HepG2 (cell line): ENCODE data around the gene PLA2G2E. TPM values are rescaled to one million over a fixed set of nuclear protein-coding genes. Genes with fewer than 3 reads are reported as not detected.

Source experiments
- ATAC-seq: fragments of 200-7000 bp; cut with Tn5 transposase; 3 replicates; pipeline ENCODE4 v1.9.1; 2020; ENCODE audit warnings: mild to moderate bottlenecking, moderate library complexity
- BruUV-seq: library from RNA; stranded (reverse); fragments of 400-500 nt; replicated peaks from 2 replicates; lab custom pipeline; 2021; lab: Mats Ljungman, UMichigan
- CTCF ChIA-PET: fragments of 300-600 bp; formaldehyde crosslinking; extraction: SDS; loops from one replicate; lab custom pipeline; 2021; ENCODE audit warnings: low total read pairs, inconsistent platforms, low intra/inter-chr PET ratio; lab: Yijun Ruan, JAX
- POLR2A ChIA-PET: fragments of 350-600 bp; sonication (Branson Sonifier 250); formaldehyde crosslinking; loops from one replicate; lab custom pipeline; 2020; ENCODE audit warnings: antibody characterized with exemption, inconsistent platforms; lab: Yijun Ruan, JAX
- DNase-seq: peaks from one replicate; pipeline ENCODE4 v3.0.0-alpha.2; 2015; ENCODE audit warnings: low spot score
- FAIRE-seq: peaks from 3 replicates; lab custom pipeline; 2011; peaks lifted over from hg19 to GRCh38; lab: Jason Lieb, UNC
- H2AFZ ChIP-seq: one replicate; pipeline ENCODE4 v1.6.1; 2011; ENCODE audit warnings: low read length, inconsistent platforms
- H3K27ac ChIP-seq: fragments of 300-600 bp; 3 replicates; pipeline ENCODE4 v1.8.0; 2011; ENCODE audit warnings: mixed run types, mild to moderate bottlenecking, mixed read lengths, low read length, inconsistent platforms; ENCODE audit not compliant: insufficient read depth; ENCODE audit errors: extremely low read length
- H3K27me3 ChIP-seq, 2 experiments: fragments of 200-600 bp in 1 of 2; 2 replicates in 1 of 2; 3 replicates in 1 of 2; pipeline versions ENCODE4 v1.6.0 to v1.8.0; 2011; ENCODE audit warnings: low read length in 2 of 2, mild to moderate bottlenecking in 2 of 2, moderate library complexity in 2 of 2, inconsistent platforms in 1 of 2; ENCODE audit not compliant: insufficient read depth in 2 of 2, control insufficient read depth in 1 of 2
- H3K36me3 ChIP-seq, 2 experiments: fragments of 200-600 bp in 1 of 2; replicated peaks in 1 of 2; 2 replicates in 1 of 2; 3 replicates in 1 of 2; pipeline versions ENCODE4 v1.5.1 to v1.8.0; 2011; ENCODE audit warnings: low read length in 2 of 2, inconsistent platforms in 1 of 2; ENCODE audit not compliant: insufficient read depth in 2 of 2, control insufficient read depth in 1 of 2
- H3K4me1 ChIP-seq: 2 replicates; pipeline ENCODE4 v1.5.1; 2012; ENCODE audit warnings: low read length, inconsistent platforms; ENCODE audit not compliant: insufficient read depth
- H3K4me2 ChIP-seq: 2 replicates; pipeline ENCODE4 v1.6.0; 2011; ENCODE audit warnings: low read depth, low read length, inconsistent platforms
- H3K4me3 ChIP-seq, 3 experiments: fragments of 200-600 bp in 1 of 3; sonication (generic), shearing (Covaris generic) in 1 of 3; replicated peaks in 1 of 3; 2 replicates each; pipeline ENCODE4 v1.5.1; 2011 to 2016; ENCODE audit warnings: low read length in 3 of 3, inconsistent platforms in 2 of 3, low read depth in 2 of 3, mild to moderate bottlenecking in 2 of 3, control low read depth in 1 of 3, mixed read lengths in 1 of 3; ENCODE audit not compliant: insufficient read depth in 1 of 3
- H3K79me2 ChIP-seq: one replicate; pipeline ENCODE4 v1.6.1; 2011; ENCODE audit warnings: low read length, inconsistent platforms; ENCODE audit not compliant: insufficient read depth
- H3K9ac ChIP-seq: 2 replicates; pipeline ENCODE4 v1.6.0; 2011; ENCODE audit warnings: mild to moderate bottlenecking, low read depth, low read length, inconsistent platforms; ENCODE audit not compliant: insufficient read depth
- H3K9me3 ChIP-seq: 2 replicates; pipeline ENCODE4 v1.5.1; 2012; ENCODE audit warnings: mild to moderate bottlenecking, low read length
- H4K20me1 ChIP-seq: 2 replicates; pipeline ENCODE4 v1.6.0; 2011; ENCODE audit warnings: inconsistent platforms, mild to moderate bottlenecking, low read length, moderate library complexity; ENCODE audit not compliant: insufficient read depth
- ARNT2 ChIP-seq: sonication (generic); formaldehyde crosslinking; IDR thresholded peaks from 2 replicates; pipeline ENCODE4 v1.8.0; 2022; ENCODE audit warnings: mild to moderate bottlenecking, low read depth, missing genetic modification reagents, moderate library complexity
- CBX1 ChIP-seq: IDR thresholded peaks from one replicate; pipeline ENCODE4 v1.6.1; 2016; ENCODE audit warnings: antibody characterized with exemption, low read depth
- CHD4 ChIP-seq: fragments of 200-600 bp; sonication (generic); IDR thresholded peaks from 2 replicates; pipeline ENCODE4 v1.7.0; 2017; ENCODE audit warnings: mild to moderate bottlenecking, low read length, borderline replicate concordance
- HES4 ChIP-seq: sonication (generic); formaldehyde crosslinking; IDR thresholded peaks from 2 replicates; pipeline ENCODE4 v1.9.0; 2021; ENCODE audit warnings: mild to moderate bottlenecking, missing genetic modification reagents, borderline replicate concordance
- PPARG ChIP-seq: conservative IDR thresholded peaks from 2 replicates; pipeline ENCODE4 v1.6.1; 2016; ENCODE audit warnings: missing biosample characterization, missing genetic modification reagents
- TCF7L2 ChIP-seq: IDR thresholded peaks from 2 replicates; pipeline ENCODE4 v1.6.1; 2011; ENCODE audit warnings: mild to moderate bottlenecking, low read depth, low read length, moderate library complexity
- ZNF598 ChIP-seq: sonication (generic); formaldehyde crosslinking; IDR thresholded peaks from 2 replicates; pipeline ENCODE4 v1.5.1; 2020; ENCODE audit warnings: mild to moderate bottlenecking, missing genetic modification reagents, borderline replicate concordance
- ZNF773 ChIP-seq: sonication (generic); formaldehyde crosslinking; IDR thresholded peaks from 2 replicates; pipeline ENCODE4 v1.4.0; 2020; ENCODE audit warnings: missing genetic modification reagents, borderline replicate concordance
- ZNF788 ChIP-seq: sonication (generic); formaldehyde crosslinking; IDR thresholded peaks from 2 replicates; pipeline ENCODE4 v1.5.0; 2020; ENCODE audit warnings: mild to moderate bottlenecking, missing genetic modification reagents, borderline replicate concordance
- ZSCAN12 ChIP-seq: sonication (generic); formaldehyde crosslinking; IDR thresholded peaks from 2 replicates; pipeline ENCODE4 v1.9.0; 2021; ENCODE audit warnings: mild to moderate bottlenecking, missing genetic modification reagents
- WGBS: methylation state at CpG from one replicate; pipeline ENCODE4 v1.1.6; 2017; ENCODE audit warnings: low lambda C conversion rate; 5-methylcytosine and 5-hydroxymethylcytosine counted together
- in situ Hi-C: cut with HindIII; loops from 2 replicates; pipeline ENCODE4 v1.10.0; 2017; ENCODE audit warnings: low pct_unique_long_range_greater_than_20kb; ENCODE audit not compliant: extremely low pct_ligation_motif_present
- intact Hi-C: fragments of 100-400 bp; cut with micrococcal nuclease; formaldehyde crosslinking; loops from one replicate; pipeline ENCODE4 v1.10.0; 2022; ENCODE audit not compliant: unreplicated experiment
- polyA plus RNA-seq, 8 experiments: library from polyadenylated mRNA; depleted of rRNA in 3 of 8; stranded (reverse) in 7 of 8; unstranded in 1 of 8; fragments of >200 nt; fragmentation: Illumina TruSeq in 4 of 8; extraction: Trizol in 4 of 8; gene quantifications; 2 replicates each; pipeline versions ENCODE4 v1.2.1 to v1.2.3, GENCODE V29; 2011 to 2016; ENCODE audit warnings: low read depth in 4 of 8, missing spikeins in 1 of 8, mixed read lengths in 1 of 8; ENCODE audit not compliant: insufficient read depth in 1 of 8
- total RNA-seq, 5 experiments: library from RNA; depleted of rRNA; stranded (reverse); fragments of >200 nt; fragmentation: Illumina TruSeq; extraction: Trizol; gene quantifications; 2 replicates each; pipeline ENCODE4 v1.2.3, GENCODE V29; 2016; ENCODE audit warnings: low read depth in 1 of 5
- TF ChIP-seq, protein P1 (sequence below): sonication (generic); formaldehyde crosslinking; IDR thresholded peaks from 2 replicates; pipeline ENCODE4 v1.5.0; 2020; ENCODE audit warnings: mild to moderate bottlenecking, missing genetic modification reagents
- TF ChIP-seq, protein P2 (sequence below): sonication (generic); formaldehyde crosslinking; IDR thresholded peaks from 2 replicates; pipeline ENCODE4 v1.8.0; 2022; ENCODE audit warnings: missing genetic modification reagents, mild to moderate bottlenecking, moderate library complexity, borderline replicate concordance
- TF ChIP-seq, protein P3 (sequence below): sonication (generic); formaldehyde crosslinking; IDR thresholded peaks from 2 replicates; pipeline ENCODE4 v1.4.0; 2020; ENCODE audit warnings: missing genetic modification reagents

Gene PLA2G2E
- total and polyA plus RNA-seq, 2 of the 13 experiments (the other 11 are each of a cell fraction or from before 2014, with no cell fraction given): not detected

DNA sequence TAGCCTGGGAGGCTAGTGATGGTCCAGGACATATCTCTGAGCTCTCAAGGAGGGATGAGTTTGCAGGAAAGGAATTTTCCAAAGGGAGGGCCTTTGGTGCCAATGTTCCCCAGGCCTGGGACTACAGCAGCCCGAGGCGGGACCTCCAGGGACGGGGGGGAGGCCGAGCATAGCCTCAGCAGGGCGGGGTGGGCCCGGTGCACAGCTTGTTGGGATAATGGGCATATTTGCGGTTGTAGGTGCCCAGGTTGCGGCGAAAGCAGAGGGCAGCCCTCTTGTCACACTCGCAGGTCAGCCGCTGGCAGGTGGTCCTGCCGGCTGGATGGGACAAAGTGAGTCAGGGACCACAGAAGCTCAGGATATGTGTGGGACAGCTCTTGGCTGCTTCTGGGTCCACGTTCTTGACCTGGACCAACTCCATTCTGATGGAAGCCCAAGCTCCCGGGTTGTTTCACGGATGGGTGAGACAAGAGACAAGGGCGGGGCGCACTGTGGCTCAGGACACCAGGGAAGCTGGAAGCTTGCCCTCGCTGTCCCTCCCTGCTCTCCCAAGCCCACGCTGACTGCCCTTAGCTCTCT is 3.2 kb downstream of the PLA2G2E start:
- intact Hi-C loops: no loop called here
- H3K79me2 ChIP-seq: no peaks in the 10 kb centered on the region

More for the DNA sequence above, 3.2 kb downstream of the PLA2G2E start:
- CTCF ChIA-PET: interaction anchor here (1.3 kb wide), 1 partner anchor 232 kb away, joined by 3 read pairs; no protein-coding TSS in a partner anchor
- POLR2A ChIA-PET: interaction anchor here (0.6 to 1.3 kb wide), 2 partner anchors 38 to 233 kb away, joined by 3 read pairs; no protein-coding TSS in a partner anchor
- Histone ChIP-seq H3K27ac (no peak overlapping the region), H3K27me3 (no peaks in the 10 kb centered on the region), H3K9me3 (no peaks in the 10 kb centered on the region), H3K4me3 (no peak overlapping the region), H3K36me3 (no peaks in the 10 kb centered on the region), H2AFZ (no peak overlapping the region), H4K20me1 (no peaks in the 10 kb centered on the region), H3K9ac (no peak overlapping the region), H3K4me1 (peaks cover 64% of the 10 kb centered on the region), H3K4me2 (no peak overlapping the region)
- no peak for DNase-seq
- FAIRE-seq: no peak
- no TSS peak for BruUV-seq
- in situ Hi-C loops: loop anchor here (5.0 kb wide), 2 partner anchors 52 to 232 kb away; no protein-coding TSS in a partner anchor
- TF ChIP-seq PPARG: no peak
- TF ChIP-seq ZNF773 (CRISPR knock-in tag): no peak
- TF ChIP-seq CHD4: no peak
- no peak for TF ChIP-seq ZSCAN12 (CRISPR knock-in tag)
- TF ChIP-seq, protein P1, sequence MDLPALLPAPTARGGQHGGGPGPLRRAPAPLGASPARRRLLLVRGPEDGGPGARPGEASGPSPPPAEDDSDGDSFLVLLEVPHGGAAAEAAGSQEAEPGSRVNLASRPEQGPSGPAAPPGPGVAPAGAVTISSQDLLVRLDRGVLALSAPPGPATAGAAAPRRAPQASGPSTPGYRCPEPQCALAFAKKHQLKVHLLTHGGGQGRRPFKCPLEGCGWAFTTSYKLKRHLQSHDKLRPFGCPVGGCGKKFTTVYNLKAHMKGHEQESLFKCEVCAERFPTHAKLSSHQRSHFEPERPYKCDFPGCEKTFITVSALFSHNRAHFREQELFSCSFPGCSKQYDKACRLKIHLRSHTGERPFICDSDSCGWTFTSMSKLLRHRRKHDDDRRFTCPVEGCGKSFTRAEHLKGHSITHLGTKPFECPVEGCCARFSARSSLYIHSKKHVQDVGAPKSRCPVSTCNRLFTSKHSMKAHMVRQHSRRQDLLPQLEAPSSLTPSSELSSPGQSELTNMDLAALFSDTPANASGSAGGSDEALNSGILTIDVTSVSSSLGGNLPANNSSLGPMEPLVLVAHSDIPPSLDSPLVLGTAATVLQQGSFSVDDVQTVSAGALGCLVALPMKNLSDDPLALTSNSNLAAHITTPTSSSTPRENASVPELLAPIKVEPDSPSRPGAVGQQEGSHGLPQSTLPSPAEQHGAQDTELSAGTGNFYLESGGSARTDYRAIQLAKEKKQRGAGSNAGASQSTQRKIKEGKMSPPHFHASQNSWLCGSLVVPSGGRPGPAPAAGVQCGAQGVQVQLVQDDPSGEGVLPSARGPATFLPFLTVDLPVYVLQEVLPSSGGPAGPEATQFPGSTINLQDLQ: no peak
- TF ChIP-seq ZNF598 (CRISPR knock-in tag): no peak
- TF ChIP-seq, protein P2, sequence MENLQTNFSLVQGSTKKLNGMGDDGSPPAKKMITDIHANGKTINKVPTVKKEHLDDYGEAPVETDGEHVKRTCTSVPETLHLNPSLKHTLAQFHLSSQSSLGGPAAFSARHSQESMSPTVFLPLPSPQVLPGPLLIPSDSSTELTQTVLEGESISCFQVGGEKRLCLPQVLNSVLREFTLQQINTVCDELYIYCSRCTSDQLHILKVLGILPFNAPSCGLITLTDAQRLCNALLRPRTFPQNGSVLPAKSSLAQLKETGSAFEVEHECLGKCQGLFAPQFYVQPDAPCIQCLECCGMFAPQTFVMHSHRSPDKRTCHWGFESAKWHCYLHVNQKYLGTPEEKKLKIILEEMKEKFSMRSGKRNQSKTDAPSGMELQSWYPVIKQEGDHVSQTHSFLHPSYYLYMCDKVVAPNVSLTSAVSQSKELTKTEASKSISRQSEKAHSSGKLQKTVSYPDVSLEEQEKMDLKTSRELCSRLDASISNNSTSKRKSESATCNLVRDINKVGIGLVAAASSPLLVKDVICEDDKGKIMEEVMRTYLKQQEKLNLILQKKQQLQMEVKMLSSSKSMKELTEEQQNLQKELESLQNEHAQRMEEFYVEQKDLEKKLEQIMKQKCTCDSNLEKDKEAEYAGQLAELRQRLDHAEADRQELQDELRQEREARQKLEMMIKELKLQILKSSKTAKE (CRISPR knock-in tag): no peak
- no peak for TF ChIP-seq ARNT2 (CRISPR knock-in tag)
- no peak for TF ChIP-seq HES4 (CRISPR knock-in tag)
- TF ChIP-seq ZNF788 (CRISPR knock-in tag): no peak
- TF ChIP-seq TCF7L2: no peak
- TF ChIP-seq, protein P3, sequence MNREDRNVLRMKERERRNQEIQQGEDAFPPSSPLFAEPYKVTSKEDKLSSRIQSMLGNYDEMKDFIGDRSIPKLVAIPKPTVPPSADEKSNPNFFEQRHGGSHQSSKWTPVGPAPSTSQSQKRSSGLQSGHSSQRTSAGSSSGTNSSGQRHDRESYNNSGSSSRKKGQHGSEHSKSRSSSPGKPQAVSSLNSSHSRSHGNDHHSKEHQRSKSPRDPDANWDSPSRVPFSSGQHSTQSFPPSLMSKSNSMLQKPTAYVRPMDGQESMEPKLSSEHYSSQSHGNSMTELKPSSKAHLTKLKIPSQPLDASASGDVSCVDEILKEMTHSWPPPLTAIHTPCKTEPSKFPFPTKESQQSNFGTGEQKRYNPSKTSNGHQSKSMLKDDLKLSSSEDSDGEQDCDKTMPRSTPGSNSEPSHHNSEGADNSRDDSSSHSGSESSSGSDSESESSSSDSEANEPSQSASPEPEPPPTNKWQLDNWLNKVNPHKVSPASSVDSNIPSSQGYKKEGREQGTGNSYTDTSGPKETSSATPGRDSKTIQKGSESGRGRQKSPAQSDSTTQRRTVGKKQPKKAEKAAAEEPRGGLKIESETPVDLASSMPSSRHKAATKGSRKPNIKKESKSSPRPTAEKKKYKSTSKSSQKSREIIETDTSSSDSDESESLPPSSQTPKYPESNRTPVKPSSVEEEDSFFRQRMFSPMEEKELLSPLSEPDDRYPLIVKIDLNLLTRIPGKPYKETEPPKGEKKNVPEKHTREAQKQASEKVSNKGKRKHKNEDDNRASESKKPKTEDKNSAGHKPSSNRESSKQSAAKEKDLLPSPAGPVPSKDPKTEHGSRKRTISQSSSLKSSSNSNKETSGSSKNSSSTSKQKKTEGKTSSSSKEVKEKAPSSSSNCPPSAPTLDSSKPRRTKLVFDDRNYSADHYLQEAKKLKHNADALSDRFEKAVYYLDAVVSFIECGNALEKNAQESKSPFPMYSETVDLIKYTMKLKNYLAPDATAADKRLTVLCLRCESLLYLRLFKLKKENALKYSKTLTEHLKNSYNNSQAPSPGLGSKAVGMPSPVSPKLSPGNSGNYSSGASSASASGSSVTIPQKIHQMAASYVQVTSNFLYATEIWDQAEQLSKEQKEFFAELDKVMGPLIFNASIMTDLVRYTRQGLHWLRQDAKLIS (CRISPR knock-in tag): no peak
- no peak for TF ChIP-seq CBX1
- 98% methylated on average over 9 of the region's 19 CpGs for WGBS
- ATAC-seq: no peak
